Right ventricle myocardium inferior (tissue), 1 donor: ENCODE results near the gene KDM7A. TPM values are rescaled to one million over a fixed set of nuclear protein-coding genes. Genes with fewer than 3 reads are reported as not detected.
A peak's percentile ranks its signal among the peaks of the same experiment; 100 is the strongest.
"Not testable (repeated sequence)": the region's sequence is repeated elsewhere in the genome, so short reads cannot be mapped to it uniquely, and the experiment has no call there.

Experiments
- ATAC-seq: fragments of 200-7000 bp; cut with Tn5 transposase; one replicate; pipeline ENCODE4 v1.9.1; 2020; ENCODE audit warnings: mild to moderate bottlenecking, moderate library complexity
- DNase-seq: peaks from one replicate; pipeline ENCODE4 v3.0.0; 2021; ENCODE audit errors: missing footprints
- intact Hi-C: fragments of 100-400 bp; cut with DNase I; formaldehyde crosslinking; loops from one replicate; pipeline ENCODE4 v1.11.0; 2022
- total RNA-seq: library from RNA; stranded (reverse); fragmentation: NEBNext Ultra II Directional; extraction: Animal tissue kit (Norgen Biotek cat#: 25700); gene quantifications from one replicate; pipeline ENCODE4 v1.2.1, GENCODE V29; 2021
- donor health status: DM: no; HTN: yes; CAD: no; lungs with severe emphysema.

Gene KDM7A
- total RNA-seq, 1 donor from 2014 or later = 8.1 TPM

DNA sequence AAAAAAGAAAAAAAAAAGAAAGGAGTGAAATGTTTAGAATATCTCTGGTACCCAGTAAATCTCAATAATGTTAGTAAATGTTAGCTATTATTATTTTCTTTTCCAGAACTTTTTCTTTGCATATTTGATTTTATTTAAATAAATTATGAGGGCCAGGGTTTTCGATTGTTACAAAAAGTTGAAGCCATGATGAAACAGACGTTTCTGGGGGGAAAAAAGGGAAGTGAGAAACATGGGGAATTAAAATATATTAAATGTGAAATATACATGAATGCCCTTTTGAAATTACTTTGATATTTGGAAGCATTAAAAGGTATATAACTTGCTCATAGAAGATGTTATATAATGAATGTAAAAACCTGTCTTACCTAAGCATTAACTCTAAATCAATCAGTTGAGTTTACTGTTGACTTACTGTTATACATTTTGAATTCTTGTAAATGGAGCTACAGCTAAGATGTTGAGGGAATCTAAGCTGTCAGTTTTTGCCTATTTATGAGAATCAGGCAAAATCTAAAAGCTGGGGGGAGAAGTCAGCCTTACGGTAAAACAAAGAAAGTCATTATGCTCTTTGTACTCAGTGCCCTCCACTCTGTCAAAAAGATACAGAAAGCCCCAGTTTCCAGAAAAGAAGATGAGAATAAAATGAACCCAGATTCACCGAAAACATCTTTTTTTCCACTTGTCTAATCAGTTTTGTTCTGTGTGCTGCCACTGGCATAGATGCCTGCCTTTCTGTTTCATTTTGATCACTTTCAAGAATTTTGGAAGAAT is 30.0 kb upstream of the KDM7A start:
- ATAC-seq = no peak
- intact Hi-C loops = no loop called here
- no peak for DNase-seq

DNA sequence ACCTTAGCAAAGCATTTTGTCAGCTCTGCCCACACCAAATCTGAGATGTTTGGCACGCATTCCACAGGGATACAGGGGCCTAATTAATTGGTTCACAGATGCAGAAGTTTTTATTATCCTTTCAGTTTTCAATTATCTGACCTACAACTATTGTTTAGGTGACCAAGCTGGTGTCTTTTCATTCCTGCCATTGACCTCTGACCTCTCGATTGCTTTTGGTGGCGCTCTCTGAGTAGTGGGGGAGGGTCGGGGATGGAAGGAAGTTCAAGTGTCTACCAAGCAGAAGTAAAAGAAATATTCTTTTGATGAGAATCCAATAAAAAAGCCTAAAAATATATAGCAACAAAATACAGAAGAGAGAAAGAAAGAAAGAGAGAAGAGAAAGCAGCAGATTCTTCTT is 28.8 kb upstream of the KDM7A start:
- ATAC-seq = no peak
- no peak for DNase-seq
- intact Hi-C loops = no loop called here

DNA sequence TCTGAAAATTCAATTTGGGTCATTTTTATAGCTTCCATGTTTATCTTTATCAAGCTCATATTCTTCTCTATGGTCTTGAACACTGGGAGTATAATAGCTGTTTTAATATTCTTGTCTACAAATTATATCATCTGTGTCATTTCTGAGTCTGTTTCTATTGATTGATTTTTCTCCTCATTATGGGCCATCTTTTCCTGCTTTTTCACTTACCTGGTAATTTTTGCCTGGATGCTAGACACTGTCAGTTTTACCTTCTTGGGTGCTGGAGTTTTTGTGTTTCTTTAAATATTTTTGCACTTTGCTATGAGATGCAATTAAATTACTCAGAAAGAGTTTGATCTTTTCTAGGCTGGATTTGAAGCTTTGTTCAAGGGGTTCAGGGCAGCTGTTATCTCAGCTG is 26.8 kb upstream of the KDM7A start:
- ATAC-seq (no peak), DNase-seq (no peak)
- intact Hi-C loops = no loop called here

DNA sequence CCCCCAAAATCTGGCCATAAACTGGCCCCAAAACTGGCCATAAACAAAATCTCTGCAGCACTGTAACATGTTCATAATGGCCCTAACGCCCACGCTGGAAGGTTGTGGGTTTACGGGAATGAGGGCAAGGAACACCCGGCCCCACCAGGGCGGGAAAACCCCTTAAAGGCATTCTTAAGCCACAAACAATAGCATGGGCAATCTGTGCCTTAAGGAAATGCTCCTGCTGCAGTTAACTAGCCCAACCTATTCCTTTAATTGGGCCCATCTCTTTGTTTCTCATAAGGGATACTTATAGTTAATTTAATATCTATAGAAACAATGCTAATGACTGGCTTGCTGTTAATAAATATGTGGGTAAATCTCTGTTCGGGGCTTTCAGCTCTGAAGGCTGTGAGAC is 26.2 kb upstream of the KDM7A start:
- ATAC-seq, intact Hi-C loops: not testable (repeated sequence)

DNA sequence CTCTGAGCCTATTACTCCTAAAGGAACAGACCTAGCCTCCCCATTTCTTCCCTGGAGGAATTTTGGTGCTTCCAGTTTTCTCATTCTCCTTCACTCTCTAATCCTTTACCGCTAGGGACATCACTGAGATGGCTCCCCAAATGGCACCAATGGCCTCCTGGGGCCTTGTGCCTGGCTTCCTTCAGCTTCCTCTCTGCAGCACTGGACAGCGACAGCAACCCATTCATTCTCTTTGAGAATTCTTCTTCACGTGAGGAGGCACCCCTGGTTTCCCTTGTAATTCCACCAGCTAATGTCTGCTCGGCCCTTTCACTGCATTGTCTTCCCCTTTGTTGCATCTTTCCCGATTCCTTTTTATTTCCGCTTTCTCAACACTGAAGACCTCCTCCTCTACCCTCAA is 24.6 kb upstream of the KDM7A start:
- no peak for ATAC-seq
- intact Hi-C loops = no loop called here
- DNase-seq = no peak

More for the DNA sequence above, 26.2 kb upstream of the KDM7A start:
- DNase-seq = not testable (repeated sequence)

DNA sequence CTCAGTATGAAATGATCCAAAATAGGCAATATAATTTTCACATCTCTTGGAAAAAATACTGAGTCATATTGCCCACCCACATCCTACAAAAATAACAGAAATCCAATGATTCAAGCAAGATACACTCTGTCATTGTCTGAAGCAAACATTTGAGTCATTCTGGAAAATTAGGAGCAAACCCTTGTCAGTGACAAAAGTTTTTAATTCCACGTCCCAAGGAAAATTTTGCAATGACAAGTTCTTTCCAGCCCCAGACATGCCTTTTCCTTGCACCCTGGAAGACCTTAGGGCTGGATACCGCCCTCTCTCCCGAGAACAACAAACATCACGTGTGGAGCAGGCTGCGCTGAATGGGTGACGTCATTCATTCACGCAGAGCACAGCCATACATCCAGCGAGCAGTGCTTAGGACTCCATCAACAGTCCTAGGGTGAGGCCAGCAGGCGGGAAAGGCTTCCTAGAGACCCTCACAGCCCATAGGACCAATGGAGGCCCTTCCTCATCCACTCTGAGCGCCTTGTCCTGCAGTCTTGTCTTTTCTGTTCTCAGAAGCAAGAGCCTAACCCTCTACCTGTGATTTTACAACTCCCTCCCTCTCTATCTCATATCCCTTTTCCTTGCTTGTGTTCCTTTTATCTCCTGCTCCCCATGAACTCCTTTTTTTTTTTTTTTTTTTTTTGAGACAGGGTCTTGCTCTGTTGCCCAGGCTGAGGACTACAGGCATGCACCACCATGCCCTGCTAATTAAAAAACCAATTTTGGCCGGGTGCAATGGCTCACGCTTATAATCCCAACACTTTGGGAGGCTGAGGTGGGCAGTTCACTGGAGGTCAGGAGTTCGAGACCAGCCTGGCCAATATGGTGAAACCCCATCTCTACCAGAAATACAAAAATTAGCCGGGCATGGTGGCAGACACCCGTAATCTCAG is 23.5 kb upstream of the KDM7A start:
- DNase-seq (peak; percentile 63), ATAC-seq (peak; percentile 62)
- intact Hi-C loops = no loop called here

DNA sequence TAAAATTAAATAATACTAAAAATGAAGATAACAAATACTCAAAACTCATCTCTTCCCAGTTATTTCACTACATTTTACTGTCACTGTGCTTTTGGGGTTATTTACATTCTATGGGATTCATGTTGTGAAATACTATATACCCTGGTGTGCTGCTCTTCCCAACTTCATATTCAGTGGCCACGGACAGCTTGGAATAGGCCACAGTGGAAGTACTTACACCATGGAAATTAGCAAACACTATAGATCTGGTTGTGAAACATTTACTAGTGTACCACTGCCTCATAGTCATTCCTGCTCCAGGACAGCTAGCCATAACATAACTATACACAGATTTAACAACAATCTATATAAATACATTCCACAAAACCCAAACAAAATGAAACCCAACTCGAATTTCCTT is 21.2 kb upstream of the KDM7A start:
- intact Hi-C loops = no loop called here
- ATAC-seq = no peak
- no peak for DNase-seq

DNA sequence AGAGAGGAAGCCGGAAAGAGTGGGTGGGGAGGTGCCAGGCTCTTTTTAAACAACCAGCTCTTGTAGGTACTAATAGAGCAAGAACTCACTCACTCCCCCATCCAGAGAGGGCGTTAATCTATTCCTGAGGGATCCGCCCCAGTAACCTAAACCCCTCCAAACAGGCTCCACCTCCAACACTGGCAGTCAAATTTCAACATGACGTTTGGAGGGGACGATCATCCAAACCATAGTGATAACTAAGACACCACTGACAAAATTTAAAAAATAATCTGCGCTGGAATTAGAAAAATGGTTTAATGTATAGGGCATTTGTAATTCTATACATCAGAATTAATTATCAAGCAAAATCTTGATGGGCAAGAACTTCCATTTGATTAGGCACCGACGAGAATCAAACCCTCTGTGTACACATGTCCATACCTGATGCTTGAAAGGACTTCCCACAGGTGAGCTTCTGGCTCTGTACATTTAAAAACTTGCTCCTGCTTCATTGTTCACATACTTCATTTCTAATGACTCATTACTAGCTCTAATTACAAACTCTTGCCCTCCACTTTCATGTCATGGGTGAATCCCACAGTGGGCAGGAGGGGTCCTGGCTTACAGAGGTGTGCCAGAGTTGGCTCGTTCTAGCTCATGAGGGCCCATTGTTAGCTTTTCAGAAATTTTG is 20.6 kb upstream of the KDM7A start:
- ATAC-seq (no peak), DNase-seq (no peak)
- intact Hi-C loops = no loop called here

DNA sequence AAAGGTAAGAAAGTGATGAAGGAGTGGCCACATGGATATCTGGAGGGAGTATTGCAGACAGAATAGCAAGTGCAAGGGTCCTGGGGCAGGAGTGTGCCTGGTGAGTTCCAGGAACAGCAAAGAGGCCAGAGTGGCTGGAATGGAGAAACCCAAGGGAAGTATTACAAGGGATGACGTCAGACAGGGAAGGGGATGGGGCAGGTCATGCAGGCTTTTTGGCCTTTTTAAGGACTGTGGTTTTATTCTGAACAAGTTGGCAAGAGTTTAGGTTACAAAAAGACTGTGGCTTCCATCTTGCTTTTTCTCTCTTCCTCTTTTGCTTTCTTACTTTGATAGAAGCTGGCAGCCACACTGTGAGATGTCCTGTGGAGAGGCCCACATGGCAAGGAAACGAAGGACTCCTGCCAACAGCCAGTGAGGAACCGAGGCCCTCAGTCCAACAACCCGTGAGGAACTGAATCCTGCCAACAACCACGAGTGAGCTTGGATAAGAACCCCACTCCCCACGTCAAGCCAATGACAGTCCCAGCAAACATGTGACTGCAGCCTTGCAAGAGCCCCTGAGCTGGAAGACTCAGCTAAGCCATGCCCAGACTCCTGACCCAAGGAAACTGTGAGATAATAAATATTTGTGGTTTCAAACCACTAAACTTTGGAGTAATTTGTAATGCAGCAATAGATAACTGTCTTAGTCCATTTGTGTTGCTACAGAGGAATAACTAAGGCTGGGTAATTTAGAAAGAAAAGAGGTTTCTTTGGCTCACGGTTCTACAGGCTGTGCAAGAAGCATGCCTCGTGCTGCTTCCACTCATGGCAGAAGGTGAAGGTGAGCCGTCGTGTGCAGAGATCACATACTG is 19.8 kb upstream of the KDM7A start:
- peak; percentile 13 for ATAC-seq
- intact Hi-C loops = no loop called here
- no peak for DNase-seq

DNA sequence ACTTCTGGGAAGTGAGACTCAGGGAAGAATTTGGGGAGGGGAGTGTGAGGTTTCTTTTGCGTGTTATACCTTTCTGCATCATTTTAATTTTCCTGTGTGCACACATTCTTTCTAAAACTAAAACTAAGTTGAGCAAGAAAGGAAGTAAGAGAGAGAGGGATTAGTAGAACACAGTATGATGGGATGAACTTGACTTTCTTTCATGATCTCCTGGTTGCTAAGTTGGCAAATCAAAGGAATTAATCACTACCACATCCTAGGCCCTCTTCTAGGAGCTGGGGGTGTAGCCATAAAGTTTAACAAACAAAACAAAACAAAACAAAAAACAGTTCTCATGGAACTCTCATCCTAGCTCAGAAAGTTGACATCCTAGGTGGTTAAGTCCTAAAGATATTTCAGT is 19.1 kb upstream of the KDM7A start:
- intact Hi-C loops = no loop called here
- DNase-seq = no peak
- ATAC-seq = no peak

DNA sequence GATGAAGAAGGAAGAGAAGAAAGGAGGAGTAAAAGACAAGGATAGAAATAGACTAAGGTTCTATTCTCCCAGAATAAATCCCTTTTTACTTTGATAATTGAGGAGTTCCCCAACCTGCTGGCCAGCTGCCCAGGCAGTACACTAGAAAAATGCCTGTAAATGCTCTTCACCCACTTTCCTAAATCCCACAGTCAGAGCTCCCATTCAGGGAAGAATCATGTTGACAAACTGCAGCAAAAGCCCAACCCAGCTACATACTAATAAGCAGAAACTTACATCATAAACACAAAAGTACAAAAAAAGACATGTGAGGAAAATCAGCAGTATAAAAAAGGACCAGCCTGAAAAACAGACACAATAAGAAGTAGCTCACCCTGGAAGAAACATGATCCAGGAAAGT is 15.8 kb upstream of the KDM7A start:
- intact Hi-C loops = no loop called here
- no peak for ATAC-seq

DNA sequence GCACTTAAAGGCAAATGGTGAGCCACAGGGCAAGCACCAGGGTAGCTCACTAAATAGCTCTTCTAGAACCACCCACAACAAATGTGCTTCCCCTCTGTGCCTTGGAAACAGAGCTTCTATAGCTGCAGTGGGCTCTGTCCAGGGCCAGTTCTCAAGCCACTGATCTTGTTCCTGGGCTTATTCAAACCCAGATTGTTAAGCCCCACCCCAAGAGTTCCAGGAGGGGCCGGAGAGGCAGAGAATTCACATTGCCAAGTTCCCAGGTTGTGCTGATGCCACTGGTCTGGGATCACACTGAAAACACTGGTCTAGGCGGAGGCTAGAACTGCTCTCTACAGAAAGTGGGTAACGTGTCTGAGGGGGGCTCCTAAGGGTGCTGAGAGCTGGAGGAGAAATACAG is 15.4 kb upstream of the KDM7A start:
- no peak for ATAC-seq
- no peak for DNase-seq
- intact Hi-C loops = no loop called here

More for the DNA sequence above, 15.8 kb upstream of the KDM7A start:
- DNase-seq = no peak

DNA sequence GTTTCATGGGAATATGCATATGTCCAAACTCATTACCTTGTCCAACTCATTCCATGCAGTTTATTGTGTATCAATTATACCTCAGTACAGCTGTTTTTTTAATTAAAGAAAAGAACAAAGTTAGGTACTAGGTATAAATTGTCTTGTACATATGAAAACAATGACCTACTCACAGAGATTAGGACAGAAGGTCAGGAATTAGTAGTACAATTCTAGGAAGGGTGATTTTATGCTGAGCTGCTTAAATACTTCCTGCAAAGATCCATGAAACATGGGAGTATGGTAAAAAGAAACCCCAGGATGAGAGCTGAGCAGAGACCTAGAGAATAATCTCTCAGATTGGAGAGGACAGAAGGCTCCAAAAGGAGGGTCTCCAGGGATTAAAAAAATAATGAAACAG is 13.8 kb upstream of the KDM7A start:
- ATAC-seq (no peak), DNase-seq (no peak)
- intact Hi-C loops = no loop called here

DNA sequence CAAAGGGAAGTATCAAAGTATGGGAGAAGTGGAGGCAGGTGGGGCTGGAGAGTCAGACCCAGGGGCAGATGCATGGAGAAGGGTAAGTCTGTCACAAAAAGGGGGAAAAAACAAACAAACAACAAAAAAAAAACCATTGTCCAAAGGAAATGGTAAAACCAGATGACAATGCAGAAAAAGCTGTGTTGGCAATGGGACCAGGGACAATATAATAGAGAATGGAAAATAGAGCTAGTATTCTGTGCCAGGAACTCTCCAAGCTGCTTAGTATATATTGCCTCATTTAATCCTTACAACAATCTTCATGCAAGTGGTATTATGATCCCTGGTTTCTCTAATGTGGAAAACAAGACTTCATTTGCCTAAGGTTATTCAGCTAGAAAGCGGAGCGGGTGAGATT is 13.1 kb upstream of the KDM7A start:
- no peak for ATAC-seq
- intact Hi-C loops = no loop called here
- DNase-seq = no peak

DNA sequence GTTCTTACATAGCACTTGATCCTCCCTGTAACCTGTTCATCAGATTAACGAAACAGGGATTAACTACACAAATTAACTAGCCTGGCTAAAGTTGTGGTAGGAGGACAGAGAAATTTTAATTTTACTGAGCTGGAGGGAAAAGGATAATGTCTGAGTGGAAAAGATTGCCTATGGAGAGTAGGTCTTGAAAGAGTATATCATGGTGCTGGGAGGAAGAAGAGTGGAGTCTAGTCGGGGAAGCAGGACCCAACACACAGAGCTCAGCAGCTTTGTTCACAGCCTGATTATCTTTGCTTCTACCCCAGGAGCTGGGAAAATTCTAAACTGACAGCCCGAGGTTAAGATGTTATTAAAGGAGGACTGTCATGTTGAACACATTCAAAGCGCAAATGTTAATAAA is 6.1 kb upstream of the KDM7A start:
- intact Hi-C loops = no loop called here
- DNase-seq (no peak), ATAC-seq (no peak)

DNA sequence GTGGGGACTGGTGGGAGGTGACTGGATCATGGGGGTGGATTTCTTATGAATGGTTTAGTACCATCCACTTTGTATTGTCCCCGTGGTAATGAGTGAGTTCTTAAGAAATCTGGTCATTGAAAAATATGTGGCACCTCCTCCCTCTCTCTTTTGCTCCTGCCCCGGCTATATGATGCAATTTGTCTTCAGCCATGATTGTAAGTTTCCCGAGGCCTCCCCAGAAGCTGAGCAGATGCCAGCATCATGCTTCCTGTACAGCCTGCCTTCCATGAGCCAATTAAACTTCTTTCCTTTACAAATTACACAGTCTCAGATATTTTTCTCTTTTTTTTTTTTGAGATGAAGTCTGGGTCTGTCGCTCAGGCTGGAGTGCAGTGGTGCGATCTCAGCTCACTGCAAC is 2.6 kb upstream of the KDM7A start:
- DNase-seq (no peak), ATAC-seq (no peak)
- intact Hi-C loops = loop anchor here (5.0 kb wide), 4 partner anchors 53 to 822 kb away; partner anchors contain the start of gene LUC7L2

DNA sequence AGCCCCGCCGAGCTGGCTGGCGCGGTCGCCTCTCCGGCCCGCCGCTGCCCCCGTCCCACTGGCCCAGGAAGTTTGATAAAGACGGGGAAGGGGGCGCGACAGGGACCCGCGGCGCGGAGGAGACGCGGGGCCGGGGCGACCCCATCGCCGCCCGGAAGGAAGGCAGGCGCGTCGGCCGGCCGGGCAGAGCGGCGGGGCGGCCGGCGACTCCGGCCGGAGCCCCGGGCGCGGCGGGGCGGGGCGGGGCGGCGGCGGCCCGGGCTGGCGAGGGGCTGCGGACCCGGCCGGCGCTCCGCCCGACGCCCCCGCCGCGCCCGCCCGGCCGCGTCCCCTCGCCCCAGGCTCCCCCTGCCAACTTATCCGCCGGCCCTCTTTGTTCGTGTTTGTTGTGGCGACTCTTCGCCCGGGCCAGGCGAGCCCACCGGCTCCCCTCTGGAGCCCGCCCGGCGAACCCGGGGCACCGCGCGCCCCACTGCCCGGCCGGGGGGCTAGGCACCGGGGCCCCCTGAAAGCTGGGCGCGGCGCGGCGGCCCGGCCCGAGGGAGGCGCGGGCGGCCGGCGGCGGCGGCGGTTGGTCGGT is 571 bp downstream of the KDM7A start:
- DNase-seq (no peak), ATAC-seq (no peak)
- intact Hi-C loops = loop anchor here (5.0 kb wide), 4 partner anchors 56 to 819 kb away; partner anchors contain the start of gene LUC7L2
